ENCODE measurements around the gene CRYBG1.
"Not testable (repeated sequence)": the region's sequence is repeated elsewhere in the genome, so short reads cannot be mapped to it uniquely, and the experiment has no call there.

The CRYBG1 gene

DNA sequence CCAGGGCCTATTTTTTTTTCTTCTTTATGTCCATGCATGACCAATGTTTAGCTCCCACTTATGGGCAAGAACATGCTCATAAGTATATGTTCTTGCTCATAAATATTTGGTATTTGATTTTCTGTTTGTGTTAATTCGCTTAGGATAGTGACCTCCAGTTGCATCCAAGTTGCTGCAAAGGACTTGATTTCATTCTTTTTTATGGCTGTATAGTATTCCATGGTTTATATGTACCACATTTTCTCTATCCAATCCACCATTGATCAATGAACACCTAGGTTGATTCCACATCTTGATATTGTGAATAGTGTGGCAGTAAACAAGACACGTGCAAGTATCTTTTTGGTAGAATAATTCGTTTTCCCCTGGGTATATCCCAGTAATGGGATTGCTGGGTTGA, 190.6 kb downstream of the CRYBG1 start:
- WGBS (ENCODE audit: insufficient coverage) = no CpG with 5 or more reads among the region's 3 CpGs
- no peaks in the 10 kb centered on the region for H3K9me3 ChIP-seq (ENCODE audit: control extremely low read depth in 1 of 5, control insufficient read depth in 4 of 5, insufficient read depth in 2 of 5, low read depth in 1 of 5, low read length in 4 of 5)
- CTCF ChIA-PET = interaction anchor here (1.0 to 11.7 kb wide), 6 partner anchors 11 to 41 kb away, joined by 3 to 139 read pairs (median 6); no protein-coding TSS in a partner anchor
- no peaks in the 10 kb centered on the region for H3K27me3 ChIP-seq (replicated peaks in 2 of 5; ENCODE audit: control insufficient read depth in 4 of 5, insufficient read depth in 5 of 5, low read length in 4 of 5)
- peaks cover 0 to 18% (median 6%) of the 10 kb centered on the region in 4 experiments for H3K36me3 ChIP-seq (ENCODE audit: control insufficient read depth in 4 of 4, insufficient read depth in 4 of 4, low read length in 3 of 4)
- H3K4me1 ChIP-seq (ENCODE audit: control extremely low read depth in 1 of 4, control insufficient read depth in 4 of 4, insufficient read depth in 4 of 4, low read length in 3 of 4) = peaks cover 19 to 45% (median 26%) of the 10 kb centered on the region in 4 experiments
- DNase-seq = no peak
- H3K4me3 ChIP-seq (ENCODE audit: control insufficient read depth in 1 of 7, extremely low read depth in 1 of 7, insufficient read depth in 4 of 7, low read depth in 2 of 7, low read length in 6 of 7) = no peak overlapping the region
- POLR2A ChIA-PET = interaction anchor here (0.7 kb wide), 1 partner anchor 32 kb away, joined by 3 read pairs; no protein-coding TSS in a partner anchor
- H3K27ac ChIP-seq (ENCODE audit: insufficient read depth in 1 of 2, low read depth in 1 of 2, low read length in 2 of 2, poor library complexity in 1 of 2, severe bottlenecking in 2 of 2) = no peak overlapping the region

DNA sequence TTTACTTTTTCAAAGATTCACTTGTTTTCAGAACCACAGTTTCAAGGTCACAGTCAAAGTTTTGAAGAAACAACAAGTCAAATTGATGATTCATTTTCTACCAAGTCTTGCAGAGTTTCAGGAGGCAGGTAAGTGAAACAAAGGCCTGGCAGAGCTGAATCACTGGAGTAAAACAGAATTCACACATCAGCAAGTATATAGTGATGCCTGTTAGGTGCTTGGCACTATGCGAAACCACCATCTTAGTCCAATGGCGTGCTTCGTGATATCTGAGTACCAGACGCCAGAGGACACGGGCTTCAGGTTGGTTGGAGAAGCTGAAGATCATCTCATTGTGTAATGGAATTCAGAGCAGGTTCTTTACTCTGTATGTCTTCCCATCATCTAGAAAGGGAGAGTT, 192.9 kb downstream of the CRYBG1 start:
- Histone ChIP-seq H3K4me3 (ENCODE audit: control insufficient read depth in 1 of 7, extremely low read depth in 1 of 7, insufficient read depth in 4 of 7, low read depth in 2 of 7, low read length in 6 of 7) (no peak overlapping the region), H3K27me3 (replicated peaks in 2 of 5; ENCODE audit: control insufficient read depth in 4 of 5, insufficient read depth in 5 of 5, low read length in 4 of 5) (no peaks in the 10 kb centered on the region), H3K4me1 (ENCODE audit: control extremely low read depth in 1 of 4, control insufficient read depth in 4 of 4, insufficient read depth in 4 of 4, low read length in 3 of 4) (peaks cover 0 to 22% (median 4%) of the 10 kb centered on the region in 4 experiments), H3K9me3 (ENCODE audit: control extremely low read depth in 1 of 5, control insufficient read depth in 4 of 5, insufficient read depth in 2 of 5, low read depth in 1 of 5, low read length in 4 of 5) (no peaks in the 10 kb centered on the region), H3K36me3 (ENCODE audit: control insufficient read depth in 4 of 4, insufficient read depth in 4 of 4, low read length in 3 of 4) (peaks cover 0 to 18% (median 8%) of the 10 kb centered on the region in 4 experiments), H3K27ac (ENCODE audit: insufficient read depth in 1 of 2, low read depth in 1 of 2, low read length in 2 of 2, poor library complexity in 1 of 2, severe bottlenecking in 2 of 2) (no peak overlapping the region)
- CTCF ChIA-PET = interaction anchor here (1.1 to 11.7 kb wide), 6 partner anchors 11 to 108 kb away, joined by 3 to 139 read pairs (median 20); no protein-coding TSS in a partner anchor
- POLR2A ChIA-PET = no interaction called here
- 100% methylated on average over 5 of the region's 5 CpGs for WGBS (ENCODE audit: insufficient coverage)
- DNase-seq = no peak

DNA sequence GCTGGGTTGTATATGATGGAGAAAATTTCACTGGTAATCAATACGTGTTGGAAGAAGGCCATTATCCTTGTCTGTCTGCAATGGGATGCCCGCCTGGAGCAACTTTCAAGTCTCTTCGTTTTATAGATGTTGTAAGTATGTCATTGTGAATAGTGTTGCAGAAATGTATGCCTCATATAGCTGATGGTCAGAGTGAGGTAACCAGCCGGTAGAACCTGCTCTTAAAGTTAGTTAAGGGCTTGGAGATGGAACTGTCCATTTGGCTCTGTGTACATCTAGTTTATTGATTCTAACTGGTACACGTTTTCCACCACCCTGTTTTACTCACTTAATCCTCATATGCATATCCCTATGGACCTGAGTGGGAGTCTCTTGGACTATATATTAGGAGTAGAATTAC, 195.2 kb downstream of the CRYBG1 start:
- H3K9me3 ChIP-seq (ENCODE audit: control extremely low read depth in 1 of 5, control insufficient read depth in 4 of 5, insufficient read depth in 2 of 5, low read depth in 1 of 5, low read length in 4 of 5) = no peaks in the 10 kb centered on the region
- WGBS (ENCODE audit: insufficient coverage) = 82% methylated on average over 3 of the region's 5 CpGs
- no peak overlapping the region for H3K27ac ChIP-seq (ENCODE audit: insufficient read depth in 1 of 2, low read depth in 1 of 2, low read length in 2 of 2, poor library complexity in 1 of 2, severe bottlenecking in 2 of 2)
- ChIA-PET CTCF (interaction anchor here (0.6 to 11.7 kb wide), 10 partner anchors 9 to 110 kb away, joined by 3 to 139 read pairs (median 3); no protein-coding TSS in a partner anchor), POLR2A (no interaction called here)
- DNase-seq = no peak
- H3K36me3 ChIP-seq (ENCODE audit: control insufficient read depth in 4 of 4, insufficient read depth in 4 of 4, low read length in 3 of 4) = peaks cover 4 to 20% (median 13%) of the 10 kb centered on the region in 4 experiments
- H3K27me3 ChIP-seq (replicated peaks in 2 of 5; ENCODE audit: control insufficient read depth in 4 of 5, insufficient read depth in 5 of 5, low read length in 4 of 5) = no peaks in the 10 kb centered on the region
- peaks cover 0 to 3% (median 2%) of the 10 kb centered on the region in 4 experiments for H3K4me1 ChIP-seq (ENCODE audit: control extremely low read depth in 1 of 4, control insufficient read depth in 4 of 4, insufficient read depth in 4 of 4, low read length in 3 of 4)
- H3K4me3 ChIP-seq (ENCODE audit: control insufficient read depth in 1 of 7, extremely low read depth in 1 of 7, insufficient read depth in 4 of 7, low read depth in 2 of 7, low read length in 6 of 7) = no peak overlapping the region

DNA sequence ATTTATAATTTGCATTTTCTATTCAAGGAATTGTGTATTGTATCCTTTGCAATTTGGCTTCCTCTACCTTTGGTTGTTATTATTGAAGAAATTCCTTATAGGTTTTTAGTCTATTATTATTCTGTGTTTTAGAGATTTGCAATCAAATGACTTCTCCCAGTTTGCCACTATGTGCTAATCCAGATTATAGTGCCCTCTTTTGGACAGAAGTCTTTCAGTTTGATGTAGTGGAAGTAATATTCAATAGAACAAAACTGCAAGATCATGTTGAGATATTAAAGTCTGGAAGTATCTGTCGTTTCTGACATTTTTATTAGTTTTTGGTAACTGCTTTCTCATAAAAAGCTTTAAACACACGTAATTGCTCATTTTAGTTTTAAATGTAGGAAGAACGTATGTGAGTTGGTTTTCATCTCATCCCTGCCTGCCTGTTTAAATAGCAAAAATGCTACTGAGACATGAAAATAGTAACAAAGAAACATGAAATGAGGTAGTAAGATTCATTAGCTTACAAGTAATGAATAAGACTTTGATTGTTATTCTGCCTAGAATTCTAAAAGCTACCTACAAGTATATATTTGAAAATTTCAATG, 195.9 kb downstream of the CRYBG1 start:
- peak; percentile 52 to 67 (median 66) for DNase-seq
- Histone ChIP-seq H3K9me3 (ENCODE audit: control extremely low read depth in 1 of 5, control insufficient read depth in 4 of 5, insufficient read depth in 2 of 5, low read depth in 1 of 5, low read length in 4 of 5) (no peaks in the 10 kb centered on the region), H3K27ac (ENCODE audit: insufficient read depth in 1 of 2, low read depth in 1 of 2, low read length in 2 of 2, poor library complexity in 1 of 2, severe bottlenecking in 2 of 2) (no peak overlapping the region), H3K4me1 (ENCODE audit: control extremely low read depth in 1 of 4, control insufficient read depth in 4 of 4, insufficient read depth in 4 of 4, low read length in 3 of 4) (peaks cover under 1 to 7% (median 3%) of the 10 kb centered on the region in 4 experiments), H3K36me3 (ENCODE audit: control insufficient read depth in 4 of 4, insufficient read depth in 4 of 4, low read length in 3 of 4) (peaks cover 4 to 25% (median 13%) of the 10 kb centered on the region in 4 experiments), H3K27me3 (replicated peaks in 2 of 5; ENCODE audit: control insufficient read depth in 4 of 5, insufficient read depth in 5 of 5, low read length in 4 of 5) (no peaks in the 10 kb centered on the region), H3K4me3 (ENCODE audit: control insufficient read depth in 1 of 7, extremely low read depth in 1 of 7, insufficient read depth in 4 of 7, low read depth in 2 of 7, low read length in 6 of 7) (no peak overlapping the region)
- no CpG with 5 or more reads among the region's 3 CpGs for WGBS (ENCODE audit: insufficient coverage)
- ChIA-PET CTCF (interaction anchor here (0.8 to 11.7 kb wide), 10 partner anchors 8 to 220 kb away, joined by 3 to 309 read pairs (median 4); no protein-coding TSS in a partner anchor), POLR2A (no interaction called here)

DNA sequence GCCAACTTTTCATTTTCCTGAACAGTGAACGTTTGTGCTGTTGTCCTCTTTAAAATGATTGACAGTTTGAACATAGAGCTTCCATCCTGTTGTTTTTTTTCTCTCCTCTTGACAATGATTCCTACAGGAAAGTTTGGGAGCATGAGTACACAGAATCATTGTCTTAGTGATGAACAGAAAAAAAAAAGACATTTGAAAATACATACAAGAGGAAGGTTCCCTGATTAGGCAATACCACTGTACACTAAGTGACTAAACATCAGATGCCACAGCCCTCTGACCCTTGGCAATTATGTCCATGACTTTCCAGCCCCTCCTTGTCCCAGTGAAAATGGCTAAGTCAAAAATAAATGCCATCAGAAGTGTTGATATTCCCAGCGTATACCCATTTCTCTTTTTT, 197.3 kb downstream of the CRYBG1 start:
- ChIA-PET CTCF (interaction anchor here (1.1 to 11.7 kb wide), 5 partner anchors 7 to 114 kb away, joined by 3 to 309 read pairs (median 58); no protein-coding TSS in a partner anchor), POLR2A (no interaction called here)
- H3K4me3 ChIP-seq (ENCODE audit: control insufficient read depth in 1 of 7, extremely low read depth in 1 of 7, insufficient read depth in 4 of 7, low read depth in 2 of 7, low read length in 6 of 7) = no peak overlapping the region
- no peaks in the 10 kb centered on the region for H3K27me3 ChIP-seq (replicated peaks in 2 of 5; ENCODE audit: control insufficient read depth in 4 of 5, insufficient read depth in 5 of 5, low read length in 4 of 5)
- H3K9me3 ChIP-seq (ENCODE audit: control extremely low read depth in 1 of 5, control insufficient read depth in 4 of 5, insufficient read depth in 2 of 5, low read depth in 1 of 5, low read length in 4 of 5) = no peaks in the 10 kb centered on the region
- no peak overlapping the region for H3K27ac ChIP-seq (ENCODE audit: insufficient read depth in 1 of 2, low read depth in 1 of 2, low read length in 2 of 2, poor library complexity in 1 of 2, severe bottlenecking in 2 of 2)
- H3K4me1 ChIP-seq (ENCODE audit: control extremely low read depth in 1 of 4, control insufficient read depth in 4 of 4, insufficient read depth in 4 of 4, low read length in 3 of 4) = peaks cover 8 to 17% (median 11%) of the 10 kb centered on the region in 4 experiments
- DNase-seq = no peak
- WGBS (ENCODE audit: insufficient coverage) = 50% methylated on average over 1 of the region's 2 CpGs
- peaks cover 4 to 25% (median 13%) of the 10 kb centered on the region in 4 experiments for H3K36me3 ChIP-seq (ENCODE audit: control insufficient read depth in 4 of 4, insufficient read depth in 4 of 4, low read length in 3 of 4)

DNA sequence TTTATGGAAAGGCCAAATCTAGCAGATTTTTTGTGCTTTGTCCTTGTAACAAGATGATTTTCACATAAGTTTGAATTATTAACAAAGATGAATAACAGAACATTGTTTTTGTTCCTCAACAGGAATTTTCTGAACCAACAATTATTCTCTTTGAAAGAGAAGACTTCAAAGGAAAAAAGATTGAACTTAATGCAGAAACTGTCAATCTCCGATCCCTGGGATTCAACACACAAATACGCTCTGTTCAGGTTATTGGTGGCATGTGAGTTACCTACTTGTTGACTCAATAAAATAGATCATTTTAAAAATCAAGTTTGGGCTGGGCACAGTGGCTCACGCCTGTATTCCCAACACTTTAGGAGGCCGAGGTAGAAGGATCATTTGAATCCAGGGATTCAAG, 197.8 kb downstream of the CRYBG1 start:
- Histone ChIP-seq H3K27me3 (replicated peaks in 2 of 5; ENCODE audit: control insufficient read depth in 4 of 5, insufficient read depth in 5 of 5, low read length in 4 of 5) (no peaks in the 10 kb centered on the region), H3K27ac (ENCODE audit: insufficient read depth in 1 of 2, low read depth in 1 of 2, low read length in 2 of 2, poor library complexity in 1 of 2, severe bottlenecking in 2 of 2) (no peak overlapping the region), H3K4me1 (ENCODE audit: control extremely low read depth in 1 of 4, control insufficient read depth in 4 of 4, insufficient read depth in 4 of 4, low read length in 3 of 4) (peaks cover 8 to 17% (median 11%) of the 10 kb centered on the region in 4 experiments), H3K36me3 (ENCODE audit: control insufficient read depth in 4 of 4, insufficient read depth in 4 of 4, low read length in 3 of 4) (peaks cover 4 to 24% (median 14%) of the 10 kb centered on the region in 4 experiments), H3K9me3 (ENCODE audit: control extremely low read depth in 1 of 5, control insufficient read depth in 4 of 5, insufficient read depth in 2 of 5, low read depth in 1 of 5, low read length in 4 of 5) (no peaks in the 10 kb centered on the region), H3K4me3 (ENCODE audit: control insufficient read depth in 1 of 7, extremely low read depth in 1 of 7, insufficient read depth in 4 of 7, low read depth in 2 of 7, low read length in 6 of 7) (no peak overlapping the region)
- 100% methylated on average over 1 of the region's 4 CpGs for WGBS (ENCODE audit: insufficient coverage)
- POLR2A ChIA-PET = no interaction called here
- no peak for DNase-seq
- CTCF ChIA-PET = interaction anchor here (1.0 to 11.7 kb wide), 6 partner anchors 39 to 114 kb away, joined by 3 to 309 read pairs (median 6); no protein-coding TSS in a partner anchor

DNA sequence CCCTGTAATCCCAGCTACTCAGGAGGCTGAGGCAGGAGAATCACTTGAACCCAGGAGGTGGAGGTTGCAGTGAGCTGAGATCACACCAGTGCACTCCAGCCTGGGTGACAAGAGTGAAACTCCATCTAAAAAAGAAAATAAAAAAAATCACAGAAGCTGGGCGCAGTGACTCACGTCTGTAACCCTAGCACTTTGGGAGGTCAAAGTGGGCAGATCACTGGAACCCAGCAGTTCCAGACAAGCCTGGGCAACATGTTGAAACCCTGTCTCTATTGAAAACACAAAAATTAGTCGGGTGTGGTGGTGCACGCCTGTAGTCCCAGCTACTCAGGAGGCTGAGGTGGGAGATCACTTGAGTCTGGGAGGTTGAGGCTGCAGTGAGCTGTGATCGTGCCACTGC, 199.1 kb downstream of the CRYBG1 start:
- WGBS (ENCODE audit: insufficient coverage) = 100% methylated on average over 5 of the region's 5 CpGs
- H3K27ac ChIP-seq (ENCODE audit: insufficient read depth in 1 of 2, low read depth in 1 of 2, low read length in 2 of 2, poor library complexity in 1 of 2, severe bottlenecking in 2 of 2); DNase-seq; H3K9me3 ChIP-seq (ENCODE audit: control extremely low read depth in 1 of 5, control insufficient read depth in 4 of 5, insufficient read depth in 2 of 5, low read depth in 1 of 5, low read length in 4 of 5); H3K4me3 ChIP-seq (ENCODE audit: control insufficient read depth in 1 of 7, extremely low read depth in 1 of 7, insufficient read depth in 4 of 7, low read depth in 2 of 7, low read length in 6 of 7); H3K27me3 ChIP-seq (replicated peaks in 2 of 5; ENCODE audit: control insufficient read depth in 4 of 5, insufficient read depth in 5 of 5, low read length in 4 of 5); POLR2A ChIA-PET: not testable (repeated sequence)
- peaks cover 4 to 27% (median 14%) of the 10 kb centered on the region in 4 experiments for H3K36me3 ChIP-seq (ENCODE audit: control insufficient read depth in 4 of 4, insufficient read depth in 4 of 4, low read length in 3 of 4)
- peaks cover 8 to 17% (median 11%) of the 10 kb centered on the region in 4 experiments for H3K4me1 ChIP-seq (ENCODE audit: control extremely low read depth in 1 of 4, control insufficient read depth in 4 of 4, insufficient read depth in 4 of 4, low read length in 3 of 4)
- CTCF ChIA-PET = interaction anchor here (1.0 to 11.7 kb wide), 6 partner anchors 11 to 224 kb away, joined by 3 to 309 read pairs (median 5); no protein-coding TSS in a partner anchor
